Endothelial cell (in vitro differentiated cells): ENCODE results near the gene IRF2BP1. TPM values are rescaled to one million over a fixed set of nuclear protein-coding genes. Genes with fewer than 3 reads are reported as not detected.

Experiments used
- DNase-seq: peaks from one replicate; pipeline ENCODE4 v3.0.0; 2021; ENCODE audit warnings: low spot score
- H3K27ac Mint-ChIP-seq: one replicate; pipeline ENCODE4 v1.8.0; 2021; ENCODE audit warnings: mixed read lengths, inconsistent platforms; ENCODE audit not compliant: unreplicated experiment
- H3K27me3 Mint-ChIP-seq: one replicate; pipeline ENCODE4 v1.8.0; 2021; ENCODE audit warnings: mild to moderate bottlenecking, moderate library complexity, mixed read lengths, inconsistent platforms; ENCODE audit not compliant: unreplicated experiment
- H3K36me3 Mint-ChIP-seq: one replicate; pipeline ENCODE4 v1.8.0; 2021; ENCODE audit warnings: mild to moderate bottlenecking, low read depth, mixed read lengths, inconsistent platforms; ENCODE audit not compliant: unreplicated experiment
- H3K4me1 Mint-ChIP-seq: one replicate; pipeline ENCODE4 v1.8.0; 2021; ENCODE audit warnings: mild to moderate bottlenecking, mixed read lengths, inconsistent platforms; ENCODE audit not compliant: unreplicated experiment
- H3K4me3 Mint-ChIP-seq: one replicate; pipeline ENCODE4 v1.8.0; 2021; ENCODE audit warnings: mild to moderate bottlenecking, mixed read lengths, inconsistent platforms; ENCODE audit not compliant: unreplicated experiment
- H3K9me3 Mint-ChIP-seq: one replicate; pipeline ENCODE4 v1.8.0; 2021; ENCODE audit warnings: mixed read lengths, inconsistent platforms; ENCODE audit not compliant: unreplicated experiment
- CTCF ChIP-seq: fragments of 200-600 bp; sonication (generic); IDR thresholded peaks from one replicate; pipeline ENCODE4 v1.5.0; 2021; ENCODE audit warnings: antibody characterized with exemption; ENCODE audit not compliant: unreplicated experiment
- total RNA-seq: library from RNA; stranded (reverse); fragmentation: NEBNext Ultra II Directional; extraction: Animal tissue kit (Norgen Biotek cat#: 25700); gene quantifications from one replicate; pipeline ENCODE4 v1.2.1, GENCODE V29; 2021; ENCODE audit not compliant: unreplicated experiment

The IRF2BP1 gene
- total RNA-seq, 1 donor from 2014 or later, result 17.6 TPM

DNA sequence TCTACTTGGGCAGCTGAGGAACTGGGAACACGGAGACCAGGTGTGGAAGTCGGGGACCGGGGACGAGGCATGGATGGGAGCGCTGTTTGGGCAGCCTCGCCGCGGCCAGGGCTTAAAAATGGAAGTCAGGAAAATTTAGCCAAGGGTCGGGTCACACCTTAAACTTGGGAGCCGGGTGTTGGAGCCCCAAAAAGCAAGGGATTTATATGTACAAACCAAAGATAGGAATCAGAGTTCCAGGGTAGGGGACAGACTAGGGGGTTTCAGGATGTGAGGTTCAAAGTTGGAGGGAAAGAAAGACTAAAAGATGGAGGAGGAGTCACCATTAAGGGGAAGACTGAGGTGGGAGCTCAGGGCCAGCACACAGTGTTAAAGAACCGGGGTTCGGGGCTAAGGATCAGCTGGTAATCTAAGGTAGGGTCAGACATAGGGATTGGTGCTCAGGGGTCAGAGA, 21.3 kb downstream of the IRF2BP1 start:
- H3K4me3 Mint-ChIP-seq, result peak overlapping the region; percentile 90
- H3K27me3 Mint-ChIP-seq, result peaks cover 14% of the 10 kb centered on the region
- TF ChIP-seq CTCF, result no peak
- DNase-seq, result no peak
- no peak overlapping the region for H3K27ac Mint-ChIP-seq
- no peaks in the 10 kb centered on the region for H3K9me3 Mint-ChIP-seq
- H3K36me3 Mint-ChIP-seq, result peaks cover 6% of the 10 kb centered on the region
- peaks cover 18% of the 10 kb centered on the region for H3K4me1 Mint-ChIP-seq

DNA sequence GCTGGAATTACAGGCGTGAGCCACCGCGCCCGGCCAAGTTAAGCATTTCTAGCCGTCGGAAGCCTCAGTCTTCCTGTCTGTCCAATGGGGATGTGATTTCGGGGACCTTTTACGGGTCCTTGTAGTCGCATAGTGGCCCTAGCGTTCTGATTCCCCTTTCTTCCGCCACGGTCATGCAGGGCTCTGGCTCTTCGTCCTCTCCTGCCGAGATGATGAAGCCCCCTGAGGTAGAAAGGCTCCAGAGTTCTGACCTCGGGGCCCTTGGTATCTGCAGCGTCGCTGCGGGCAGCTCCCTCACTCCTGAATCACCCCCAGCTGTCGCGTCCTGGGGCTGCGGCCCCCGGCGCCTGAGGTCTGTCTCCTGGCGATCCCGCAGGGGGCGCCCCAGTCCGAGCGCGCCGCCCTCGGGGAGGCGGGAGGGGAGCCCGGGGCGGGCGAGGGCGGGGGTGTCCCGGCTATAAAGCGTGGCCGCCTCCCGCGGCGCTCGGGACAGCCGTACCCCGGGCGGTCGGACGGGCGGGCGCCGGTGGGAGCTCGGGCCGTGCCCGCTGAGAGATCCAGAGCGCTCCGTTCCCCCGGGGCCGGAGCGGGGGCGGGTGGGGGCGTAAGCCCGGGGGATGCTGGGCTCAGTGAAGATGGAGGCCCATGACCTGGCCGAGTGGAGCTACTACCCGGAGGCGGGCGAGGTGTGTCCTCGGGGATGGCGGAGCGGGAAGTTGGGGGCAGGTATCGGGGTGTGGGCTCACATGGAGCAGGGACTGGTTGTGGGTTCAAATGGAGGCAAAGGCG, 21.9 kb downstream of the IRF2BP1 start, which contains the start of gene FOXA3:
Gene FOXA3, plus strand, starts transcription at position 487 of the 789 bp plus-strand sequence. Its CDS starts 131 bp downstream, at position 618.
- peak; percentile 71 for DNase-seq
- peaks cover 14% of the 10 kb centered on the region for H3K27me3 Mint-ChIP-seq
- peaks cover 18% of the 10 kb centered on the region for H3K4me1 Mint-ChIP-seq
- TF ChIP-seq CTCF, result peak; percentile 71
- no peaks in the 10 kb centered on the region for H3K9me3 Mint-ChIP-seq
- peak within 1 kb of the TSS; percentile 89 for H3K27ac Mint-ChIP-seq
- H3K4me3 Mint-ChIP-seq, result peak within 1 kb of the TSS; percentile 97
- H3K36me3 Mint-ChIP-seq, result peaks cover 6% of the 10 kb centered on the region

DNA sequence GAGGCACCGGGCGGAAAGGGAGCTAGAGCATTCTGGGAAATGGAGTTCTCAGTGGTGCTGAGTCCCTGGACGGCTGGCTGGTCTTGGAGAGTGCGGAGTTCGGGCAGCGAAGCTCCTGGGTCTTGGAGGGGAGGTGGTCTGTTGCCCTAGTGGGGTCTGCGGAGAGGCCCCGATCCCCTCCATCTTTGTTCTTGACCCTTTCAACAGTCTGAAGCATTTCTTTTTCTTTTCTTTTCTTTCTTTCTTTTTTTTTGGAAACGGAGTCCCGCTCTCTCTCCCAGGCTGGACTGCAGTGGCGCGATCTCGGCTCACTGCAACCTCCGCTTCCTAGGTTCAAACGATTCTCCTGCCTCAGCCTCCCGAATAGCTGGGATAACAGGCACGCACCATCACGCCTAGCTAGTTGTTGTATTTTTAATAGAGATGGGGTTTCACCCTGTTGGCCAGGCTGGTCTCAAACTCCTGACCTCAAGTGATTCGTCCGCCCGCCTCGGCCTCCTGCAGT, 22.6 kb downstream of the IRF2BP1 start:
- no peak for TF ChIP-seq CTCF
- H3K27me3 Mint-ChIP-seq, result peaks cover 14% of the 10 kb centered on the region
- H3K4me3 Mint-ChIP-seq, result peak overlapping the region; percentile 97
- peak overlapping the region; percentile 89 for H3K27ac Mint-ChIP-seq
- H3K4me1 Mint-ChIP-seq, result peaks cover 18% of the 10 kb centered on the region
- no peaks in the 10 kb centered on the region for H3K9me3 Mint-ChIP-seq
- H3K36me3 Mint-ChIP-seq, result peaks cover 10% of the 10 kb centered on the region
- DNase-seq, result no peak

GRCh38 chr19:45862564-45863334, 23.2 kb downstream of the IRF2BP1 start, which contains the start of gene SYMPK:
SYMPK (minus strand) TSS chr19:45863147; CDS start chr19:45854495, 8,652 bp downstream.
- DNase-seq, result peak; percentile 99
- Mint-ChIP-seq H3K27me3 (peaks cover 14% of the 10 kb centered on the region), H3K4me3 (peak within 1 kb of the TSS; percentile 97), H3K27ac (peak within 1 kb of the TSS; percentile 89), H3K9me3 (no peaks in the 10 kb centered on the region), H3K4me1 (peaks cover 18% of the 10 kb centered on the region), H3K36me3 (peaks cover 16% of the 10 kb centered on the region)
- no peak for TF ChIP-seq CTCF
